Stomach (tissue), 9 donors: ENCODE measurements around the gene GOPC. TPM values are rescaled to one million over a fixed set of nuclear protein-coding genes. Genes with fewer than 3 reads are reported as not detected.

Experiments
- DNase-seq, 2 donors: peaks; one replicate each; pipeline versions ENCODE4 v3.0.0 to v3.0.0-alpha.2; 2013 to 2019
- H3K27ac ChIP-seq, 5 donors: fragments of 200-600 bp in 4 of 5; sonication (generic) in 4 of 5; one replicate each; pipeline ENCODE4 v1.5.1; 2013 to 2019; ENCODE audit warnings: mild to moderate bottlenecking in 1 of 5, moderate library complexity in 1 of 5
- H3K27me3 ChIP-seq, 3 donors: fragments of 200-600 bp; sonication (generic); one replicate each; pipeline ENCODE4 v1.5.1; 2017 to 2019; ENCODE audit warnings: mixed run types in 1 of 3
- H3K36me3 ChIP-seq, 4 donors: fragments of 200-600 bp; sonication (generic); 1 replicate in 3 of 4; 2 replicates in 1 of 4; pipeline ENCODE4 v1.5.1; 2016 to 2019
- H3K4me1 ChIP-seq, 4 donors: fragments of 200-600 bp; sonication (generic); one replicate each; pipeline ENCODE4 v1.5.1; 2016 to 2019
- H3K4me3 ChIP-seq, 4 donors: fragments of 200-600 bp; sonication (generic) in 3 of 4; one replicate each; pipeline ENCODE4 v1.5.1; 2016 to 2019; ENCODE audit warnings: mild to moderate bottlenecking in 1 of 4
- H3K9me3 ChIP-seq, 4 donors: fragments of 200-600 bp; sonication (generic); one replicate each; pipeline ENCODE4 v1.5.1; 2016 to 2019
- EP300 ChIP-seq: sonication (generic); formaldehyde crosslinking; IDR thresholded peaks from one replicate; pipeline ENCODE4 v1.6.1; 2017; ENCODE audit warnings: antibody characterized with exemption
- POLR2A ChIP-seq, 4 donors: fragments of 450-650 bp; IDR thresholded peaks; one replicate each; pipeline ENCODE4 v1.6.1; 2016; ENCODE audit warnings: antibody characterized with exemption in 4 of 4, control low read depth in 2 of 4, mild to moderate bottlenecking in 1 of 4, moderate library complexity in 1 of 4
- POLR2AphosphoS5 ChIP-seq, 3 donors: sonication (generic); formaldehyde crosslinking; IDR thresholded peaks; one replicate each; pipeline ENCODE4 v1.6.1; 2016; ENCODE audit warnings: antibody characterized with exemption in 3 of 3
- WGBS, 5 donors: extraction: QIAGEN DNeasy Blood & Tissue Kit in 3 of 5; methylation state at CpG; one replicate each; pipeline versions ENCODE4 v1.1.5 to v1.1.7; 2013 to 2018; 5-methylcytosine and 5-hydroxymethylcytosine counted together
- intact Hi-C: fragments of 100-400 bp; cut with DNase I; formaldehyde crosslinking; loops from one replicate; pipeline ENCODE4 v1.15.1; 2023; ENCODE audit warnings: low total_unique reads
- polyA plus RNA-seq, 3 donors: library from polyadenylated mRNA; stranded (reverse); fragments of 200-250 nt; gene quantifications; one replicate each; pipeline ENCODE4 v1.2.3, GENCODE V29; 2013
- total RNA-seq, 5 donors: library from RNA; depleted of rRNA; stranded (reverse); fragments of >200 nt; gene quantifications; one replicate each; pipeline versions ENCODE4 v1.1.0 to v1.2.3, GENCODE V29; 2014 to 2016
- TF ChIP-seq, protein P1 (sequence below), 7 experiments: fragments of 450-650 bp in 4 of 7; fragments of 200-600 bp in 3 of 7; sonication (generic) in 3 of 7; IDR thresholded peaks; one replicate each; pipeline ENCODE4 v1.5.1; 2016 to 2019; ENCODE audit warnings: antibody characterized with exemption in 7 of 7, control low read depth in 2 of 7, mild to moderate bottlenecking in 1 of 7
- donor health status: healthy with polysubstance abuse.
- donor health status: Bipolar disorder and iron deficiency.
- donor health status: healthy.

Gene GOPC
- total and polyA plus RNA-seq, 8 donors, result 4.7 to 49.4 (median 13.8) TPM

DNA sequence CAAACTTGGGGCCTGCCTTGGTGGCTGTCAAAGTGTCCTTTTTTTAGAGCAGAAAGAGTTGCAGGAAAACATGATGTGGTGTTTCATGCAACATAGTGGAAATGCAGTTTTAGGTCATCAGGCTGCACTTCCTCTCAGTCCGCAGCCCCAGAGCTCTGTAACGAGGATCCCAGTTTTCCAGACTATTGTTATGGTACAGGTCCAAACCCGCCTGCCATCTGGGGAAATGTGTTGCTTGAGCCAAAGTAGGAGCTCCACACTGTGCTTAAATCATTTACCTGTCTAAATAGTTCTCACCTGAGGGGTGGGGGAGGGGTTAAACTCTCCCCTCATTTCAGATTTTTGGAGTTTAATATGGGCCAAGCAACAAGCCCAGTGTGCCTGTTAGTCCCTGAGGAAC, 59.8 kb downstream of the GOPC start:
- Histone ChIP-seq H3K27ac (no peak overlapping the region), H3K27me3 (no peaks in the 10 kb centered on the region), H3K36me3 (peaks cover 20 to 92% (median 87%) of the 10 kb centered on the region in 4 donors), H3K4me3 (no peak overlapping the region), H3K4me1 (peaks cover 0 to under 1% (median 0%) of the 10 kb centered on the region in 4 donors), H3K9me3 (no peaks in the 10 kb centered on the region)
- intact Hi-C loops, result no loop called here
- DNase-seq, result no peak
- WGBS, 5 donors, result 82 to 95% (median 92%) methylated on average over 3 of the region's 3 CpGs
- no peak for TF ChIP-seq POLR2A (IDR thresholded peaks at IDR 0.05)
- TF ChIP-seq POLR2AphosphoS5 (IDR thresholded peaks at IDR 0.05), result no peak

- intact Hi-C loops, result no loop called here
- peaks cover 20 to 82% (median 73%) of the 10 kb centered on the region in 4 donors for H3K36me3 ChIP-seq
- no peaks in the 10 kb centered on the region for H3K9me3 ChIP-seq
- DNase-seq, result no peak
- WGBS, 5 donors, result 94 to 97% (median 95%) methylated on average over 8 of the region's 8 CpGs
- H3K27ac ChIP-seq, result no peak overlapping the region
- TF ChIP-seq POLR2A (IDR thresholded peaks at IDR 0.05) (no peak), POLR2AphosphoS5 (IDR thresholded peaks at IDR 0.05) (no peak), EP300 (no peak)
- TF ChIP-seq, protein P1, sequence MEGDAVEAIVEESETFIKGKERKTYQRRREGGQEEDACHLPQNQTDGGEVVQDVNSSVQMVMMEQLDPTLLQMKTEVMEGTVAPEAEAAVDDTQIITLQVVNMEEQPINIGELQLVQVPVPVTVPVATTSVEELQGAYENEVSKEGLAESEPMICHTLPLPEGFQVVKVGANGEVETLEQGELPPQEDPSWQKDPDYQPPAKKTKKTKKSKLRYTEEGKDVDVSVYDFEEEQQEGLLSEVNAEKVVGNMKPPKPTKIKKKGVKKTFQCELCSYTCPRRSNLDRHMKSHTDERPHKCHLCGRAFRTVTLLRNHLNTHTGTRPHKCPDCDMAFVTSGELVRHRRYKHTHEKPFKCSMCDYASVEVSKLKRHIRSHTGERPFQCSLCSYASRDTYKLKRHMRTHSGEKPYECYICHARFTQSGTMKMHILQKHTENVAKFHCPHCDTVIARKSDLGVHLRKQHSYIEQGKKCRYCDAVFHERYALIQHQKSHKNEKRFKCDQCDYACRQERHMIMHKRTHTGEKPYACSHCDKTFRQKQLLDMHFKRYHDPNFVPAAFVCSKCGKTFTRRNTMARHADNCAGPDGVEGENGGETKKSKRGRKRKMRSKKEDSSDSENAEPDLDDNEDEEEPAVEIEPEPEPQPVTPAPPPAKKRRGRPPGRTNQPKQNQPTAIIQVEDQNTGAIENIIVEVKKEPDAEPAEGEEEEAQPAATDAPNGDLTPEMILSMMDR (IDR thresholded peaks at IDR 0.05), result no peak
- no peaks in the 10 kb centered on the region for H3K27me3 ChIP-seq
- no peak overlapping the region for H3K4me3 ChIP-seq
- H3K4me1 ChIP-seq, result no peaks in the 10 kb centered on the region
Measured at GRCh38 chr6:117540670-117541069, 61.6 kb downstream of the GOPC start.

DNA sequence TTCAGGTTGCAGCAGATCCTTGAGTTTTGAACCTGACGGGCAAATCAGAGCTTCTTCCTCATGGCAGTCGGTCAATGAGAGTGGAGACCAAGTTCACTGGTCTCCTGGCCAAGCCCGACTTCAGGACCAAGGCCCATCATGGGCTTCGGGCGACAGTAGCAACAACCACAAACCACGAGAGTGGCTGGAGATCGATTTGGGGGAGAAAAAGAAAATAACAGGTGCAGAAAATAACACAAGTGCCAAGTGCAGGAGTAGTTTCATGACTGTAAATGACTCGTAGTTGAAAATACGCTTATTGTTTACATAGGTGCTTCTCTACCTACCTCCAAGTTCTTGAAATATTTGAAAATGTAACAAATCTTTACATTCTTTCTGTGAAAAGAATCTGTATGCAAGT, 63.7 kb downstream of the GOPC start:
- WGBS, 5 donors, result 85 to 92% (median 89%) methylated on average over 9 of the region's 9 CpGs
- Histone ChIP-seq H3K27me3 (no peaks in the 10 kb centered on the region), H3K9me3 (no peaks in the 10 kb centered on the region), H3K4me3 (no peak overlapping the region), H3K4me1 (no peaks in the 10 kb centered on the region), H3K27ac (no peak overlapping the region), H3K36me3 (peaks cover 14 to 65% (median 54%) of the 10 kb centered on the region in 4 donors)
- intact Hi-C loops, result no loop called here
- TF ChIP-seq, protein P1 (IDR thresholded peaks at IDR 0.05), result no peak
- TF ChIP-seq EP300, result no peak
- no peak for TF ChIP-seq POLR2A (IDR thresholded peaks at IDR 0.05)
- no peak for TF ChIP-seq POLR2AphosphoS5 (IDR thresholded peaks at IDR 0.05)
- no peak for DNase-seq

DNA sequence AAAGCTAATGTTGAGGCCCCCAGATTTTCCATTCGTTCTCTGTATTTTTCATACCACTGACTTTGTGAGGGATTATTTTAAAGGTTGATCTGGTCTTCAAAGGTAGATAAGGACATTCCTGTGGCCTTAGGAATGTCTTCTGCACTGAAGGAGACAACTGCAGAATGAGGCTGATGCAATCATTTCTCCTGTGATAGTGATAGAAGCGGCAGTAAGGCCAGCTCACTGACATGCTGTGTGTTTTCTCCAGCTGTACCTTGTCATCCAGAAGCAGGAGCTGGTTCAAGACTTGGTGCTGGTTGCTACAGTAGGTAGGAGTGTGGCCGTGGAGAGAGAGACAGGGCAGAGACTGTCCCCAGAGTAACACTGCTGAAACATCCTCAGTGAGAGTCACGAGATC, 66.0 kb downstream of the GOPC start:
- H3K4me1 ChIP-seq, result no peaks in the 10 kb centered on the region
- 88 to 94% (median 91%) methylated on average over 4 of the region's 4 CpGs for WGBS, 5 donors
- H3K9me3 ChIP-seq, result no peaks in the 10 kb centered on the region
- no peak for DNase-seq
- H3K27ac ChIP-seq, result no peak overlapping the region
- H3K36me3 ChIP-seq, result peaks cover 14 to 66% (median 37%) of the 10 kb centered on the region in 4 donors
- no peaks in the 10 kb centered on the region for H3K27me3 ChIP-seq
- no peak overlapping the region for H3K4me3 ChIP-seq
- intact Hi-C loops, result no loop called here
- TF ChIP-seq POLR2AphosphoS5 (IDR thresholded peaks at IDR 0.05) (no peak), EP300 (no peak), POLR2A (IDR thresholded peaks at IDR 0.05) (no peak)
- TF ChIP-seq, protein P1 (IDR thresholded peaks at IDR 0.05), result no peak

- 65 to 75% (median 68%) methylated on average over 3 of the region's 3 CpGs for WGBS, 5 donors
- no peak overlapping the region for H3K27ac ChIP-seq
Measured at GRCh38 chr6:117534974-117535373, 67.3 kb downstream of the GOPC start.

More at GRCh38 chr6:117534974-117535373, 67.3 kb downstream of the GOPC start:
- intact Hi-C loops, result no loop called here
- H3K4me3 ChIP-seq, result no peak overlapping the region
- DNase-seq, result peak in 1 of 2 donors; percentile 9
- H3K9me3 ChIP-seq, result no peaks in the 10 kb centered on the region
- peaks cover 7 to 53% (median 25%) of the 10 kb centered on the region in 4 donors for H3K36me3 ChIP-seq
- H3K27me3 ChIP-seq, result no peaks in the 10 kb centered on the region
- TF ChIP-seq POLR2AphosphoS5 (IDR thresholded peaks at IDR 0.05) (no peak), POLR2A (IDR thresholded peaks at IDR 0.05) (no peak)
- no peaks in the 10 kb centered on the region for H3K4me1 ChIP-seq
